Lower leg skin (tissue), 4 donors: Measurements from ENCODE around the gene KLHL33. TPM values are rescaled to one million over a fixed set of nuclear protein-coding genes. Genes with fewer than 3 reads are reported as not detected.

Experiments
- DNase-seq, 2 donors: peaks; one replicate each; pipeline ENCODE4 v3.0.0-alpha.2; 2019; ENCODE audit warnings: low spot score in 2 of 2
- H3K4me3 ChIP-seq: fragments of 200-600 bp; sonication (generic); 2 replicates; pipeline ENCODE4 v1.5.1; 2017; ENCODE audit warnings: mild to moderate bottlenecking, low read depth; ENCODE audit not compliant: poor library complexity, severe bottlenecking
- CTCF ChIP-seq, 3 donors: fragments of 450-650 bp; IDR thresholded peaks; one replicate each; pipeline ENCODE4 v1.5.1; 2016; ENCODE audit warnings: antibody characterized with exemption in 3 of 3, mild to moderate bottlenecking in 3 of 3, moderate library complexity in 2 of 3
- POLR2A ChIP-seq, 2 donors: fragments of 450-650 bp; IDR thresholded peaks; one replicate each; pipeline ENCODE4 v1.6.1; 2016 to 2017; ENCODE audit warnings: antibody characterized with exemption in 2 of 2, mild to moderate bottlenecking in 1 of 2, moderate library complexity in 1 of 2
- WGBS, 2 donors: methylation state at CpG; one replicate each; pipeline ENCODE4 v1.1.5; 2018; 5-methylcytosine and 5-hydroxymethylcytosine counted together
- intact Hi-C: fragments of 100-400 bp; cut with DNase I; formaldehyde crosslinking; loops from one replicate; pipeline ENCODE4 v1.15.0; 2023; ENCODE audit warnings: low total_unique reads
- total RNA-seq, 4 donors: library from RNA; depleted of rRNA; stranded (reverse); fragments of >200 nt; gene quantifications; one replicate each; pipeline ENCODE4 v1.1.0, GENCODE V29; 2016

KLHL33 gene
- total RNA-seq, 4 donors from 2014 or later = 0.12 to 1.2 (median 0.36) TPM; not detected in 1

GRCh38 chr14:20472536-20473169 lies 36.7 kb upstream of the KLHL33 start:
- TF ChIP-seq CTCF (IDR thresholded peaks at IDR 0.05) = no peak
- TF ChIP-seq POLR2A (IDR thresholded peaks at IDR 0.05) = no peak
- WGBS, 2 donors = 95 to 96% methylated on average over 2 of the region's 2 CpGs
- intact Hi-C loops = no loop called here
- no peak for DNase-seq
- no peak overlapping the region for H3K4me3 ChIP-seq

- H3K4me3 ChIP-seq = no peak overlapping the region
- DNase-seq = no peak
- 1 to 2% methylated on average over 2 of the region's 2 CpGs for WGBS, 2 donors
- intact Hi-C loops = no loop called here
- TF ChIP-seq CTCF (IDR thresholded peaks at IDR 0.05) (no peak), POLR2A (IDR thresholded peaks at IDR 0.05) (no peak)
Observed at GRCh38 chr14:20470603-20470901, 34.6 kb upstream of the KLHL33 start.

GRCh38 chr14:20469890-20470602 lies 34.1 kb upstream of the KLHL33 start:
- DNase-seq = peak; percentile 60 to 87
- TF ChIP-seq CTCF (IDR thresholded peaks at IDR 0.05) = no peak
- no peak for TF ChIP-seq POLR2A (IDR thresholded peaks at IDR 0.05)
- intact Hi-C loops = loop anchor here (10.0 kb wide), 1 partner anchor 215 kb away; the partner anchor contains the start of genes ANG and RNASE4
- H3K4me3 ChIP-seq = peak overlapping the region; percentile 65
- 1% methylated on average over 12 of the region's 12 CpGs for WGBS, 2 donors

- WGBS, 2 donors = 0% methylated on average over 13 to 28 of the region's 40 CpGs
- intact Hi-C loops = loop anchor here (10.0 kb wide), 1 partner anchor 215 kb away; the partner anchor contains the start of genes ANG and RNASE4
- TF ChIP-seq POLR2A (IDR thresholded peaks at IDR 0.05) (peak in 1 of 2 donors; percentile 33), CTCF (IDR thresholded peaks at IDR 0.05) (no peak)
- H3K4me3 ChIP-seq = peak within 1 kb of the TSS; percentile 65
- DNase-seq = peak; percentile 91 to 98
Observed at GRCh38 chr14:20469242-20469889, 33.4 kb upstream of the KLHL33 start, which contains the start of gene PNP. PNP (plus strand) TSS chr14:20469406; CDS start chr14:20469525, 119 bp downstream.

- no peak overlapping the region for H3K4me3 ChIP-seq
- TF ChIP-seq CTCF (IDR thresholded peaks at IDR 0.05) (no peak), POLR2A (IDR thresholded peaks at IDR 0.05) (no peak)
- 26% methylated on average over 16 of the region's 16 CpGs for WGBS, 2 donors
- DNase-seq = no peak
- intact Hi-C loops = loop anchor here (10.0 kb wide), 1 partner anchor 216 kb away; the partner anchor contains the start of genes ANG and RNASE4
Observed at GRCh38 chr14:20468764-20469241, 32.8 kb upstream of the KLHL33 start.
